Measurements from ENCODE around the gene SH3TC1.
A peak's percentile ranks its signal among the peaks of the same experiment; 100 is the strongest.

SH3TC1 gene

DNA sequence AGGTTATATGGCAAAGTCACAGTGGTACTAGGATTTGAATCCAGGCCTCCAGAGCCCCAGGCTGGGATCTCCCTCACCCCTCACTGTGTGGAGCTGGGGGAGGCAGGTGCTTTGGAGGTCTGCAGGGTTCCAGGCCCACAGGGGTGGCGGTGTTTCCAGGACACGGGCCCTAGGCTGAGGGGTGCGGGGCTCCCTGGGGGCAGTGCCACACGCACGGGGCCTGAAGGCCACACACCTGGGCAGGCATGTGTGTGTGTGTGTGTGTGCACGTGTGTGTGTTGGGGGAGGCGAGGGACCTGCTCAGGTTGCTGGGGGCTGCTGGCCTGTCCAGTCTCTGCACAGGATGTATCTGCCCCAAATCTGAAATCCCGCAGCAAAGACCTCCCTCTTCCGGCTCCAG, 18.8 kb downstream of the SH3TC1 start:
- no peak for DNase-seq

DNA sequence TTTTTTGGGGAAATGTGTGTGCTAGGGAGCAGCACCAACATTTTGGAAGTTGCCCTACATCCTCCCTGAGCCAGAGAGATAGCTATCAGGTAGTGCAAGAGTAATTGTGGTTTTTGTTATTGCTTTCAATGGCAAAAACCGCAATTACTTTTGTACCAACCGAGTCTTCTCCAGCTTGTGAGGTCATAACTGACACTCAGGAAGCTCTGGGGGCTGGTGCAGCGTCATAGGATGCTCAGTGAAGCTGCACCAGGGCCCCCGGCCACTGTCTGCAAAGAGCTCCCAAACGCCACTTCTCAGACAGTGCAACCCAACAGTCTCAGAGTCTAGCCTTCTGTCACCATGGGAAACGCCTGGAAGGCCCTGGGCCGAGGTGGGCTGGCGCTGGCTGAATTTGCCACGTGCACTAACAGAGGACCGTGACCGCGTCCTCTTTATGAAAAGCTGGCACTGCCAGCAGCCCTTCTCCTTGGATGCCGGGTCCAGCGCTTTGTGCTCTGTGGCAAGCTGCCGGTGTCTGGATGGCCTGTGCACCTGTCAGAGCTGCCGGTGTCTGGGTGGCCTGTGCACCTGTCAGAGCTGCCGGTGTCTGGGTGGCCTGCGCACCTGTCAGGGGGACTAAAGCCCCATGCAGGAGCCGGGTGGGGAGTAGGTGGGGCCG, 19.4 kb downstream of the SH3TC1 start:
- no peak for DNase-seq

DNA sequence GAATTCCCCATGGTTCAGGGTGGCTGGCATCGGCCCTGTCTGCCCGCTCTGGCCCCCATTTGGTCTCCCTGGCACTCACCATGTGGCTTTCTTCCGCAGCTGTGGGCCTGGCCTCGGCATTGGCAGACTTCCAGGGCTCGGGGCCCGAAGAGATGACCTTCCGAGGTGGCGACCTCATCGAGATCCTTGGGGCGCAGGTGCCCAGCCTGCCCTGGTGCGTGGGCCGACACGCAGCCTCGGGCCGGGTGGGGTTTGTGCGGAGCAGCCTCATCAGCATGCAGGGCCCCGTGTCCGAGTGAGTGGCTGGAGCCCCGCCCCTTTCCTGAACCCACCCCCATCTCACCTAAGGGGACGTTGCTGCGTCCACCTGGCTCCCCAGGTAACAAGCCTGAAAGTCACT, 20.1 kb downstream of the SH3TC1 start:
- no peak for DNase-seq

DNA sequence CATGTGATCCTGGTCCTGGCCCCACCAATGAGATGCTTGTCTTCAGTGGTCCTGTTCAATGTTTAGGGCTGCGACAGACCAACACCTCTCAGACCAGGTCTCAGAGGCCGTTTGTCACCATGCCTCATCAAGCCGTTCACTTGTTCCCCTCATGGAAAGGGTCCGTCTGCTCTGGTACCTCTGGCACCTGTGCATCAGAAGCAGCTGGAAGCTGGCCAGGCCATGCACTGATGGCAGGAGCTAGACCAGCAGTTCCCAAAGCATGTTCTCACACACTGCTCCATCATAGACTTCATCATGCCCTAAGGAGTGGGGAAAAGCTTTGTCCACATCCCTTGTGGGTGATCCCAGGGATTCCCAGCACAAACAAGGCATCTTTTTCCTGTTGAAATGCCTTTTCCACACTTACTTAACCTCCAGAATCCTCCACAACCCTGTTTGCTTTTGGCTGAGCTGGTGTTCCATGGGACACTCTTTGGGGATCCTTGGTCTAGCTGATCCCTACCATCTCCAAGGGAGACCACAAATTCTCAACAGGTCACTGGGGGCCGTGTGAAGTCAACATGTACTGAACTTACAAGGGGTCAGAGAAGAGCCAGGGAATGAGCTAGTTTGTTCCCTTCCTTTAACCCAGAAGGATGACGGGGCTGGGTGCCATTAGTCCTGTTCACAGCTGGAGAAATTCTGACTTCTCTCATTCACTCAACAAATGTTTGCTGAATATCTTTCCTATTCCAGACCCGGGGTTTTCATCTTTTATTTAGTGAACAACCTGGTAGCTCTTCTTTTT, 21.8 kb downstream of the SH3TC1 start:
- no peak for DNase-seq

DNA sequence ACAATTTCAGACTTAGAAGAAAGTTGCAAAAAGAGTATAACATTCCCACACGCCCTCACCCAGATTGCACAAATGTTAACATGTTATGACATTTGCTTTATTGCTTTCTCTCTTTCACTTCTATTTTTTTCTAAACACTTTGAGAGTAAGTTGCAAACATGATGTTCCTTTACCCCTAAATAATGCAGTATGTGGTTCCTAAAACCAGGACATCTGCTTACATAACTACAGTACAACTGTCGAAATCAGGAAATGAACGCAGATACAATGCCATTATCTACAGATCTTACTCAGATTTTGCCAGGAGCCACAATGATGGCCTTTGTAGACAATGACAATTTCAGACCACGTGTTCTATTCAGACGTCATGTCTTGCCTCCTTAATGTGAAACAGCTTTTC, 22.4 kb downstream of the SH3TC1 start:
- DNase-seq: no peak

DNA sequence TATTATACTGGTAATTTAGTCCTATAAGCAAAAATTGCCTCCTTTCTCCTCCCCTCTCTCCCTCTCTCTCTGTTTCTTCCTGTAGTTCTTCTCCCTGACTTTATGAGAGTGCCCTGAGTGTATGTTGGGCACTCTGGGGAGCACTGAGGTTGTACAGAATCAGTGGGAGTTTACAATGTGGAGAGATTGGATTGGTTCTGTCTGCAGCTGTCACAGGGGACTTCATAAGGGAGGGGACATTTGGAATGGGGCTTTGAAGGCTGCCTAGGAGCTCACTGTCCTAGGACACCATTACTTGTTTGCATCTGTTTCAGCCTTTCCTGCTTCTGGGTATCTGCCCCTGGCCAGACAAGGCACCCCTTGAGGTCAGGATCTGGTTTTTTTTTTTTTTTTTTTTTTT, 22.9 kb downstream of the SH3TC1 start:
- DNase-seq: no peak

DNA sequence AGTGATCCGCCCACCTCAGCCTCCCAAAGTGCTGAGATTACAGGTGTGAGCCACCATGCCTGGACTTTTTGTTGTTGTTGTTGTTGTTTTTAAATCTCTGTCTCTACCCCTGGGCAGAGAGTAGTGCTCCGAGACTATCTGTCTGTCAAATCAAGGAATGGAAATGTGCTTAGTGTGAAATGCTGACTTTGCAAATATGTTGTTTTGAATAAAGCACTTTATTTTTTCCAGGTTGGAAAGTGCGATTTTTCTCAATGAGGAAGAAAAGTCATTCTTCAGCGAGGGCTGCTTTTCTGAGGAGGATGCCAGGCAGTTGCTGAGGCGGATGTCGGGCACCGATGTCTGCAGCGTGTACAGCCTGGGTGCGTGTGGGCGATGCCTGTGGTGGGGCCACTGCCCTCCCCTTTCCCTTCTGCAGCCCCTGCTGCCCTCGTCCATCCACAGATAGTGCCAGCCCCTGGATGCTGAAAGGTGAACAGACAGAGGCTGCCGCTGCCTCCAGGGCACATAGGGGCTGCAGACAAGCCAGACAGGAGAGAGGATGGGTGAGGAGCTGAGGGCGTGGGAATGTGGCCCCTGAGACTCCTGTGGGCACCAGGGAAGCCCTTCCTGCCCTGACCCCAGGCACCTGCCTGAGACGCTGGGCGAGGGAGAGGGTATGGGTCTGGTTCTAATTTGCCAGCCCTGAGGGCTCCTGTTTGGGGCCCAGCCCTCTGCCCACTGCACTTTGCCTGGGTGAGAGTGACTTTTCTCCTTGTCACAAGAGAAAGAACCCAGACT, 23.7 kb downstream of the SH3TC1 start:
- DNase-seq: no peak

DNA sequence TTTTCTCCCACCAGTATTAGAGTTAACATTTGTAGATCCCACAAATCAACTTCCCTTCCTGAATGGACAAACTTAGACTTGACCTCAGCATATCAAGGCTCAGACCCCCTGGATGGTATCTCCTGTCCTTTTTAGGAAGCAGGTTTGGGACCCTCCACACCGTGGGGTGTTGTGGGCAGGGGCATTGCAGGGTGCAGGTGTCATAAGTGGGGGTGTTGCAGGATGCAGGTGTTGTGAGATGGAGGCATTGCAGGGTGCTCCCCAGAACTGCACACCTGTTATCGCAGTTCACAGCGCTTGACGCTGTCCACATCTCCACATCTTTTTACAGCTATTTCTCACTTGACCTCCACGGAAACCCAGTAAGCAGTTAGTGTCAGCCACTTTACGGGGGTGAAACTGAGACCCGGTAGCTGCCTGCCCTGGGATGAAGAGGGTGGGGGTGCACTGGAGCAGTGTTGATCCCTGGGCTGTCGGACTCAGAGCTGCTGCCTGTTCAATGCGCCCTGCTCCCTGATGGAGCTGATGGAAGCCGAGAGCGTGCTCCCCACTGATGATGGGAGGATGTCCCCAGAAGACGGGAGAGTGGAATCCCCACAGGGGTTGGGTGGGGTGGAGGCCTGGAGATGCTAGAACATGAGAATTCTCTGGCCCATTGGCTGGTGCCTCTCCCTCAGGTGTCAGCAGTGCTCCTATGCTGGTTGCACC, 25.3 kb downstream of the SH3TC1 start:
- no peak for DNase-seq

DNA sequence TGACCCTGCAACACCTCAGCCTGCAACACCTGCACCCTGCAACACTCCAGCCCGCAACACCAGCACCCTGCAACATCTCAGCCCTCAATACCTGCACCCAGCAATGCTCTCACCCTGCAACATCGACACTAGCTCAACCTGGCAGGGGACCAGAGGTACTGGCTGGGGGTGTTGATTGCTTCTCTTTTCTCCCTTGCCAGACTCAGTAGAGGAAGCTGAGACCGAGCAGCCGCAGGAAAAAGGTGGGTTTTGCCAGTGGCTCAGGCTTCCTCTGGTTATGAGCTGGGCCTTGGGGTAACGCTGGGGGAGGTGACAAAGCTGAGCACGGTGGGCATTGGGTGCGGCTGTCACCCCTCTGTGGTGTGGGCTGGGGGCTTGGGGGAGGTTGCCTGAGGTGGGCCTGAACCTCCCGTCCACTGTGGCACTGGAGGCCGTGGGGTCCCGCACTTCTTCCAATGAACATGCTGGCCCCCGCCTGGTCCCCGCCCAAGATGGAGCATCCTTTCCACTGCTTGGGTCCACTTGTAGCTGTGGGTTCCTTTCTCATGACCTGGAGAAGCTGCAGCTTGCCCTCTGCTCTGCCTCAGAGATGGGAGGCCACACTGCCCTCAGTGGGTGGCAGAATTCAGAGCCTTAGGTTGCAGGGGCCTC, 26.0 kb downstream of the SH3TC1 start:
- peak; percentile 11 for DNase-seq

DNA sequence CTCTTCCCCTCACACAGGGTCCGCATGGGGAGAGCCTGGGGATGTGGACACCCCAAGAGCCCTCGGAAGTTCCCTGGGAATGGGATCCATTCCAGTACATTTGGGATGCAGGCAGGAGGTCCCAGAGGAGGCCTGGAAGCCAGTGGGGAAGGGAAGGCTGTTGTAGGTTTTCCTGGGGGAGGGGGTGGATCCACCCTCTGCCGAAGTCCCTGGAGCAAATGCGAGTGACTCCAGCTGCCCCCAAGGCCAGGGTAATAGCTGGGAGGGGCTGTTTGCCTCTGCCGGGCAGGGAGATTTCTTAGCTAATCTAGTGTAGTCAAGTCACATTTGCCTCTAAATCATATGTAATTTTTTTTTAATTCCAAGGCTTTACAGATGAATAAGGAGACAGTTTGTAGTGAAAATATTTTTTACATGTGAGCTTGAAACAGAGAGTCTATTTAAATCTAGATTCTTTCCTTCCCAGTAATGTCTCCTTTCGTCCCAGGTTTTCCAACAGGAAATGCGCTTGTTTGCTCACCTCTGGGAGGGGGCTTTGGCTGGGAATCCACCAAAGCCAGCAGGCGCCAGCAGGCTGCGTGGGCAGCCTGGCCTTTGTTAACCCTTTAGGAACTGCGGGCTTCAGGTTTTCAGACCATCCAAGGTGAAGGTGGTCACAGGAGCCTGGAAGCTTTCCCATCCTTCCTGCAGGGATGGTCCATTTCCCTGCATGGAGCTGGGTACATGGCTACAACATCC, 26.8 kb downstream of the SH3TC1 start:
- DNase-seq: no peak

DNA sequence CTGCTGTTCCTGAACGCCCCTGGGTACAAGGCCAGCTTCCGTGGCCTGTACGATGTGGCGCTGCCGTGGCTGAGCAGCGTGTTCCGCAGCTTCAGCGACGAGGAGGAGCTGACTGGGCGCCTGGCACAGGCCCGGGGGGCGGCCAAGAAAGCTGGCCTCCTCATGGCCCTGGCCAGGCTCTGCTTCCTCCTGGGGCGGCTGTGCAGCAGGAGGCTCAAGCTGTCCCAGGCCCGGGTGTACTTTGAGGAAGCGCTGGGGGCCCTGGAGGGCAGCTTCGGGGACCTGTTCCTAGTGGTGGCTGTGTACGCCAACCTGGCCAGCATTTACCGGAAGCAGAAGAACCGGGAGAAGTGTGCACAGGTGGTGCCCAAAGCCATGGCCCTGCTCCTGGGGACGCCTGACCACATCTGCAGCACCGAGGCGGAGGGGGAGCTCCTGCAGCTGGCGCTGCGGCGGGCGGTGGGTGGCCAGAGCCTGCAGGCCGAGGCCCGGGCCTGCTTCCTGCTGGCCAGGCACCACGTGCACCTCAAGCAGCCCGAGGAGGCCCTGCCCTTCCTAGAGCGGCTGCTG, 28.2 kb downstream of the SH3TC1 start:
- DNase-seq: no peak

DNA sequence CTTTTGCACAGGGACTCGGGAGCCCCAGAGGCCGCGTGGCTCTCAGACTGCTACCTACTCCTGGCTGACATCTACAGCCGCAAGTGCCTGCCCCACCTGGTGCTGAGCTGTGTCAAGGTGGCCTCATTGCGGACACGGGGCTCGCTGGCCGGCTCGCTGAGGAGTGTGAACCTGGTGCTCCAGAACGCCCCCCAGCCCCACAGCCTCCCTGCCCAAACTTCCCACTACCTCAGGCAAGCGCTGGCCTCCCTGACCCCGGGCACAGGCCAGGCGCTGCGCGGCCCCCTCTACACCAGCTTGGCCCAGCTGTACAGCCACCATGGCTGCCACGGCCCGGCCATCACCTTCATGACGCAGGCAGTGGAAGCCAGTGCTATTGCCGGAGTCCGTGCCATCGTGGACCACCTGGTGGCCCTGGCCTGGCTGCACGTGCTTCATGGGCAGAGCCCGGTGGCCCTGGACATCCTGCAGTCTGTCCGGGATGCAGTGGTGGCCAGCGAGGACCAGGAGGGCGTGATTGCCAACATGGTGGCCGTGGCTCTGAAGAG, 28.8 kb downstream of the SH3TC1 start:
- no peak for DNase-seq

DNA sequence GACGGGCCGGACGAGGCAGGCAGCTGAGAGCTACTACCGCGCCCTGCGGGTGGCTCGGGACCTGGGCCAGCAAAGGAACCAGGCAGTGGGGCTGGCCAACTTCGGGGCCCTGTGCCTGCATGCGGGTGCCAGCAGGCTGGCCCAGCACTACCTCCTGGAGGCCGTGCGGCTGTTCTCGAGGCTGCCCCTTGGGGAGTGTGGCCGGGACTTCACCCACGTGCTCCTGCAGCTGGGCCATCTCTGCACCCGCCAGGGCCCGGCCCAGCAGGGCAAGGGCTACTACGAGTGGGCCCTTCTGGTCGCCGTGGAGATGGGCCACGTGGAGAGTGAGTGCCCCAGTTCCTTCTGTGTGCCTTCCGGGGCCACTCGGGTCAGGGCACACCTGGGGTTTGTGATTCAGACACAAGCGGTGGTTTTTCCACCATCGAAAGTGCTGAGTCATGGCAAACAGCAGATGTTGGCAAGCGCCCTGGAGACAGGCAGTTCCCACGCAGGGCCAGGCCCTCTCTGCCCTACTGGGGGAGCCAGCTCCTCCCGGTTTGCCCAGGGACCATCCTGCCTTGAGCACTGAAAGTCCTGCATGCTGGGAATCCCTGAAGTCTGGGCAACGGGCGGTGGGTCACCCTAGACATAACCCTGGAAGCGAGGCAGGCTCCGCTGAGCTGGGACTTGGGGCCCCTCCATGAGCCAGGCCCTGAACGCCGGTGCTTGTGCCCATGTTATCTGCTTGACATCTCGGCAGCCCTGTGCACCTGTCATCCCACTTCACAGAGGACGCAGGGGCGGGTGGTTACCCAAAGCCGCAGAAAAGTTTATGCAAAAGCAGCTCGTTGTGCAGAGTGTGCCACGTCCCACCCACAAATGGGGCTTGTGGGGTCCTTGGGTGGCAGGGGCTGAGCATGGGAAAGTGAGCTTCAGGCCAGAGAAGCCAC, 29.5 kb downstream of the SH3TC1 start:
- DNase-seq: peak; percentile 80

DNA sequence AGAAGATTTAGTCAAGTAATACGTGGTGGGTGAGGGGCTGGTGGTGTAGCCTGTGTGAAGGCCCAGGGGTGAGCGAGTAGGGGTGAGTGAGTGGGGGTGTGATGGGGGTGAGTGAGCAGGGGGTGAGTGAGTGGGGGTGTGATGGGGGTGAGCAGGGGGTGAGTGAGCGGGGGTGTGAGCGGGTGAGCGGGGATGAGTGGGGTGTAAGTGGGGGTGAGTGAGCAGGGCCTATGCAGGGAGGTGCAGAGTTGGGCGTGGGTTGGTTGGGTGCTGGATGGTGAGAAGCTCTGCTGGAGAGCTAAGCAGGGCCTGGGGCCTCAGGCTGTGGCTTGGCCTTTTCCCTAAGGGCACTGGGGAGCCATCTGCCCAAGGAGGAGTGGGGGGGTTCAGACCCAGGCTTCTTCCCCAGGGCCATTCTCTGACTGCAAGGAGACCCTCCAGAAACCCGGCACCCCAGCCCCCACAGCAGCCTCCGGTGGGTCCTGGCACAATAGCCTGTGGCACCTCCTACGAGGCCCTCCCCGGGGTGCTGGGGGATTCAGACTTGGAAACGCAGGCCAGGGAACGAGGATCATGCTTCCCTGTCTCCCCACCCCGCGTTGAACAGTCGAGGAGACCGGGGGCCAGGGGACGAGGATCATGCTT, 30.4 kb downstream of the SH3TC1 start:
- peak; percentile 27 for DNase-seq

DNA sequence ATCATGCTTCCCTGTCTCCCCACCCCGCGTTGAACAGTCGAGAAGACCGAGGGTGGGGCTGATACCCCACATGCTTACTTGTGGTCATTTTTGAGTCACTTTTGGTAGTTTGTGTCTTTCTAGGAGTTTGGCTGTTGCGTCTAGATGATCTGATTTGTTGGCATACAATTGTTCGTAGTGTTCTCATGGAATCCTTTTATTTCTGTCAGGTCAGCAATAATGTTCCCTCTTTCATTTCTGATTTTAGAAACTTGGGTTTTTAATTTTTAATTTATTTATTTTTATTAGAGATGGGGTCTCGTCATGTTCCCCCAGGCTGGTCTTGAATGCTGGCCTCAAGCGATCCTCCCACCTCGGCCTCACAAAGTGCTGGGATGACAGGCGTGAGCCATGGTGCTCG, 30.9 kb downstream of the SH3TC1 start:
- no peak for DNase-seq

DNA sequence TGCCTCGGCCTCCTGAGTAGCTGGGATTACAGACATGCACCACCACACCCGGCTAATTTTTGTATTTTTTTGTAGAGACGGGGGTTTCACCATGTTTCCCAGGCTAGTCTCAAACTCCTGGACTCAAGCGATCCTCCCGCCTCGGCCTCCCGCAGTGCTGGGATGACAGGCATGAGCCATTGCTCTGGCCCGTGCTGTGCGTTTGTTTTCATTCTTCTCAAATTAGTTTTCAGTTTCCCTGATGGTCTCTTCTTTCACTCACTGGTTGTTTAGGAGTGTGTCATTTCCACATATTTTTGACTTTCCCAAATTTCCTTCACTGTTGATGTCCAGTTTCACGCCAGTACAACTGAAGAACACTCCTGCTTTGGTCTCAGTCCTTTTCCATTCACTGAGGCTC, 31.8 kb downstream of the SH3TC1 start:
- no peak for DNase-seq

DNA sequence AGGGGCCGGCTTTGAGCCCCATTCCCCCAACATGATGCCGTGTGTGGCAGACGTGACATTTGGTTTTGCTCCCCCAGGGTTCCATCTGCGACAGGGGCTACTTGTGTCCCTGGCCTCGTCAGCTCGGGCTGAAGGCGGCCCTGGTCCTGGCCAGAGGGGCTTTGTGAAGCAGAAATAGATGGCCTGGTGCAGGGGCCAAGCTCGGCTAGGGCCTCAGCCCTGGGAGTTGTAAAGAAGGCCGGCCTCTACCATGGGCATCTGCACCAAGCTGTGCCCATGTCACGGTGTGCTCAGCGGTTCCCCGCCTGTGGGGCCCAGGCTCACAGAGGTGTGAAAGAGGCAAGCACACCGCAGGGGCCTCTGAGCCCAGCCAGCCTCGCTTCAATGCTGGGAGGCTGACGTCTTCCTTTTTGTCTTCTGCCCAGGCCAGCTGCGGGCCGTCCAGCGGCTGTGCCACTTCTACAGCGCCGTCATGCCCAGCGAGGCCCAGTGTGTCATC, 32.5 kb downstream of the SH3TC1 start:
- no peak for DNase-seq

DNA sequence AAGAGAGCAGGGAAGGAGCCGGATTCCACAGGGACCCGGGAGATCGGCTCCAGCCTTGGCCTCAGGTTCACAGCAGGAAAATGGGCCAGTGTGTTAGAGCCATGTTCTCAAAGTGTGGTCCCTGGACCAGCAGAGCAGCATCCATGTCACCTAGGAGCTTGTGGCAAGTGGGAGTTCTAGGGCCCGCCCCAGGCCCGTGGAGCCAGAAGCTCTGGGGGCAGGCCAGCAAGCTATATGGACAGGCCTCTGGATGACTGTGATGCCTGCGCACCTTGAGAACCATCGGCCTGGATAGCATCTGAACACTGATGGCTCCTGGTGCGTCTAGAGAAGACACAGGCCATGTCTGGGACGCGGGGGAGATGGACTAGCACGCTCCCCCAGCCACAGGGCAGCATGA, 33.7 kb downstream of the SH3TC1 start:
- no peak for DNase-seq
